ENCODE data around the gene N4BP2.
A peak's percentile ranks its signal among the peaks of the same experiment; 100 is the strongest.
"Not testable (repeated sequence)": the region's sequence is repeated elsewhere in the genome, so short reads cannot be mapped to it uniquely, and the experiment has no call there.

N4BP2 gene

GRCh38 chr4:40056716-40057585, at the start of gene N4BP2:
Gene N4BP2 (plus strand): TSS chr4:40056850. CDS start chr4:40097341, 40,491 bp downstream.
- peak within 1 kb of the TSS; percentile 96 for H3K4me3 ChIP-seq
- no peaks in the 10 kb centered on the region for H3K27me3 ChIP-seq
- no peak for TF ChIP-seq Cebpa-rat (IDR thresholded peaks at IDR 0.05)
- H3K27ac ChIP-seq = peak within 1 kb of the TSS; percentile 99
- peak within 1 kb of the TSS; percentile 89 for H3K4me2 ChIP-seq
- H3K9me3 ChIP-seq = no peaks in the 10 kb centered on the region
- H4K20me1 ChIP-seq = peaks cover 9% of the 10 kb centered on the region; the same call in 1 of the 2 replicates
- H3K36me3 ChIP-seq = peaks cover 25% of the 10 kb centered on the region
- peak within 1 kb of the TSS; percentile 99 for H3K9ac ChIP-seq
- peaks cover 31% of the 10 kb centered on the region for H3K4me1 ChIP-seq

GRCh38 chr4:40016007-40016406, 40.6 kb upstream of the N4BP2 start:
- Histone ChIP-seq H3K4me2 (no peak overlapping the region), H3K9ac (no peak overlapping the region), H3K4me3 (no peak overlapping the region), H3K36me3 (no peaks in the 10 kb centered on the region), H3K4me1 (no peaks in the 10 kb centered on the region), H4K20me1 (no peaks in the 10 kb centered on the region), H3K27me3 (no peaks in the 10 kb centered on the region), H3K9me3 (no peaks in the 10 kb centered on the region), H3K27ac (no peak overlapping the region)
- no peak for TF ChIP-seq Cebpa-rat (IDR thresholded peaks at IDR 0.05)

- Histone ChIP-seq H3K9me3 (no peaks in the 10 kb centered on the region), H3K27ac (no peak overlapping the region)
- TF ChIP-seq Cebpa-rat (IDR thresholded peaks at IDR 0.05) = no peak
Measured at GRCh38 chr4:40020221-40020620, 36.4 kb upstream of the N4BP2 start.

GRCh38 chr4:40021116-40021515, 35.5 kb upstream of the N4BP2 start:
- H3K4me2 ChIP-seq, H3K27me3 ChIP-seq, H3K27ac ChIP-seq, H3K4me1 ChIP-seq, H3K9me3 ChIP-seq, H4K20me1 ChIP-seq, H3K4me3 ChIP-seq, H3K9ac ChIP-seq, H3K36me3 ChIP-seq: not testable (repeated sequence)

More at GRCh38 chr4:40020221-40020620, 36.4 kb upstream of the N4BP2 start:
- H3K4me3 ChIP-seq = no peak overlapping the region
- no peaks in the 10 kb centered on the region for H3K4me1 ChIP-seq
- H3K4me2 ChIP-seq = no peak overlapping the region
- no peaks in the 10 kb centered on the region for H4K20me1 ChIP-seq
- H3K36me3 ChIP-seq = no peaks in the 10 kb centered on the region
- H3K27me3 ChIP-seq = no peaks in the 10 kb centered on the region
- no peak overlapping the region for H3K9ac ChIP-seq

- not testable (repeated sequence) for H3K27me3 ChIP-seq, H3K36me3 ChIP-seq
Measured at GRCh38 chr4:40024049-40024448, 32.6 kb upstream of the N4BP2 start.

GRCh38 chr4:40032785-40033184, 23.9 kb upstream of the N4BP2 start:
- Histone ChIP-seq H3K9ac (no peak overlapping the region), H3K9me3 (no peaks in the 10 kb centered on the region), H3K27ac (no peak overlapping the region), H3K36me3 (no peaks in the 10 kb centered on the region), H4K20me1 (no peaks in the 10 kb centered on the region), H3K4me3 (no peak overlapping the region), H3K4me2 (no peak overlapping the region), H3K4me1 (no peaks in the 10 kb centered on the region), H3K27me3 (no peaks in the 10 kb centered on the region)
- no peak for TF ChIP-seq Cebpa-rat (IDR thresholded peaks at IDR 0.05)

More at GRCh38 chr4:40024049-40024448, 32.6 kb upstream of the N4BP2 start:
- H3K4me1 ChIP-seq, H3K9ac ChIP-seq, H3K9me3 ChIP-seq, H3K4me3 ChIP-seq, H3K4me2 ChIP-seq, H3K27ac ChIP-seq, H4K20me1 ChIP-seq: not testable (repeated sequence)

GRCh38 chr4:40033613-40034012, 23.0 kb upstream of the N4BP2 start:
- Histone ChIP-seq H3K4me2 (no peak overlapping the region), H3K4me3 (no peak overlapping the region), H4K20me1 (no peaks in the 10 kb centered on the region), H3K27ac (no peak overlapping the region), H3K36me3 (no peaks in the 10 kb centered on the region), H3K27me3 (no peaks in the 10 kb centered on the region), H3K9ac (no peak overlapping the region), H3K9me3 (no peaks in the 10 kb centered on the region), H3K4me1 (no peaks in the 10 kb centered on the region)
- TF ChIP-seq Cebpa-rat (IDR thresholded peaks at IDR 0.05) = no peak

GRCh38 chr4:40038977-40039376, 17.7 kb upstream of the N4BP2 start:
- Histone ChIP-seq H3K36me3 (no peaks in the 10 kb centered on the region), H3K4me1 (no peaks in the 10 kb centered on the region), H3K27ac (no peak overlapping the region), H3K27me3 (no peaks in the 10 kb centered on the region), H3K9me3 (no peaks in the 10 kb centered on the region), H4K20me1 (no peaks in the 10 kb centered on the region), H3K9ac (no peak overlapping the region), H3K4me3 (no peak overlapping the region), H3K4me2 (no peak overlapping the region)
- no peak for TF ChIP-seq Cebpa-rat (IDR thresholded peaks at IDR 0.05)

GRCh38 chr4:40040908-40041307, 15.7 kb upstream of the N4BP2 start:
- no peaks in the 10 kb centered on the region for H4K20me1 ChIP-seq
- no peaks in the 10 kb centered on the region for H3K4me1 ChIP-seq
- no peaks in the 10 kb centered on the region for H3K27me3 ChIP-seq
- H3K9me3 ChIP-seq = no peaks in the 10 kb centered on the region
- no peak for TF ChIP-seq Cebpa-rat (IDR thresholded peaks at IDR 0.05)
- no peak overlapping the region for H3K4me2 ChIP-seq
- no peak overlapping the region for H3K27ac ChIP-seq
- H3K9ac ChIP-seq = no peak overlapping the region
- H3K36me3 ChIP-seq = no peaks in the 10 kb centered on the region
- H3K4me3 ChIP-seq = no peak overlapping the region

- no peak for TF ChIP-seq Cebpa-rat (IDR thresholded peaks at IDR 0.05)
- Histone ChIP-seq H3K36me3 (no peaks in the 10 kb centered on the region), H3K4me1 (no peaks in the 10 kb centered on the region), H3K4me2 (no peak overlapping the region), H3K9me3 (no peaks in the 10 kb centered on the region), H4K20me1 (no peaks in the 10 kb centered on the region), H3K9ac (no peak overlapping the region), H3K27me3 (no peaks in the 10 kb centered on the region), H3K27ac (no peak overlapping the region), H3K4me3 (no peak overlapping the region)
Measured at GRCh38 chr4:40043786-40044185, 12.9 kb upstream of the N4BP2 start.

Data from BLaER1 (cell line).